Measurements from ENCODE around the gene CTSL.

The CTSL gene

DNA sequence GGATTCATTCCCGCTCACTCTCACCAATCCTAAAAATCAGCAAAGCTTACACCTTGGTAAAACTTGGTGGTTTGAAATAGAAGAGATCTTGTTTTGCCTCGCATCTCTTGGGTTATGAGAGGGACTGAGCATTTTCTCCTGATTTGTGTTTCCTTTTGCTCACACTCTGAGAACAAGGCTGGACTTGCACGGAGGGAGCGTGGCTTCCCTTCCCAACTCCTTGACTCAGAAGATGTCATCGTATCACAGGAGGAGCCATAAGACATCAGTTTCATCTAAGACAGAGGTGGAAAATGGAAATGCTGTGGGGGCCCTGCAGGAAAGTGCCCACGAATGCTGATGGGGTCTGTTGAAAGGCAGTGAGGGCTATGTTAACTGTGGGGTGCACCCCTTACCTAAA is 37.4 kb downstream of the CTSL start:
- Histone ChIP-seq H3K4me3 (IDR thresholded peaks at IDR 0.05; ENCODE audit: insufficient read depth, low read depth, low read length) (no peak overlapping the region), H3K4me2 (no peak overlapping the region), H3K9ac (no peak overlapping the region), H3K27me3 (ENCODE audit: insufficient read depth, low read depth) (no peaks in the 10 kb centered on the region), H3K79me2 (ENCODE audit: insufficient read depth, low read depth) (no peaks in the 10 kb centered on the region), H3K27ac (no peak overlapping the region), H3K36me3 (ENCODE audit: insufficient read depth) (no peaks in the 10 kb centered on the region), H3K4me1 (ENCODE audit: low read depth, poor library complexity, severe bottlenecking) (no peaks in the 10 kb centered on the region), H4K20me1 (ENCODE audit: insufficient read depth) (no peaks in the 10 kb centered on the region), H2AFZ (ENCODE audit: low read depth) (no peak overlapping the region)
- TF ChIP-seq, protein P1, sequence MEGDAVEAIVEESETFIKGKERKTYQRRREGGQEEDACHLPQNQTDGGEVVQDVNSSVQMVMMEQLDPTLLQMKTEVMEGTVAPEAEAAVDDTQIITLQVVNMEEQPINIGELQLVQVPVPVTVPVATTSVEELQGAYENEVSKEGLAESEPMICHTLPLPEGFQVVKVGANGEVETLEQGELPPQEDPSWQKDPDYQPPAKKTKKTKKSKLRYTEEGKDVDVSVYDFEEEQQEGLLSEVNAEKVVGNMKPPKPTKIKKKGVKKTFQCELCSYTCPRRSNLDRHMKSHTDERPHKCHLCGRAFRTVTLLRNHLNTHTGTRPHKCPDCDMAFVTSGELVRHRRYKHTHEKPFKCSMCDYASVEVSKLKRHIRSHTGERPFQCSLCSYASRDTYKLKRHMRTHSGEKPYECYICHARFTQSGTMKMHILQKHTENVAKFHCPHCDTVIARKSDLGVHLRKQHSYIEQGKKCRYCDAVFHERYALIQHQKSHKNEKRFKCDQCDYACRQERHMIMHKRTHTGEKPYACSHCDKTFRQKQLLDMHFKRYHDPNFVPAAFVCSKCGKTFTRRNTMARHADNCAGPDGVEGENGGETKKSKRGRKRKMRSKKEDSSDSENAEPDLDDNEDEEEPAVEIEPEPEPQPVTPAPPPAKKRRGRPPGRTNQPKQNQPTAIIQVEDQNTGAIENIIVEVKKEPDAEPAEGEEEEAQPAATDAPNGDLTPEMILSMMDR (conservative IDR thresholded peaks at IDR 0.05; ENCODE audit: low read depth, low read length) = no peak

DNA sequence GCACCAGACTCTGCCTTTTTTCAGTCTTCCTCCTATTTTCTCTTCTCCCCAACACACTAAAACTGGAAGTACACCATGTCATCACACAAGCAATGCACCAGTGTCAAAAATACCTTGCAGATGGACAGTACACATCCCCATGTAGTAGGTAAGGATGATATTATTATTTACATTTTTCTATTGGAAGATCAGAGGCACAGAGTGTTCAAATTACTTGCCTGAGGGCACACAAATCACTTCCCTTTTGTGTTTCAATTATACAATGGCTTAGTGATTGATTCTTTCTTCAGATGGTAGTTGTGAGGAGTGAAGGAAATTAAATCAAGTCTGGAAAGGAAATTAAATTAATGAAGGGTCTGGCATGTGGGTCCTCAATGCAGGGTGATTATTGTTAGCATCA is 39.6 kb downstream of the CTSL start:
- Histone ChIP-seq H3K27me3 (ENCODE audit: insufficient read depth, low read depth) (no peaks in the 10 kb centered on the region), H3K9ac (no peak overlapping the region), H3K36me3 (ENCODE audit: insufficient read depth) (no peaks in the 10 kb centered on the region), H4K20me1 (ENCODE audit: insufficient read depth) (no peaks in the 10 kb centered on the region), H3K4me3 (IDR thresholded peaks at IDR 0.05; ENCODE audit: insufficient read depth, low read depth, low read length) (no peak overlapping the region), H2AFZ (ENCODE audit: low read depth) (no peak overlapping the region), H3K27ac (no peak overlapping the region), H3K4me1 (ENCODE audit: low read depth, poor library complexity, severe bottlenecking) (no peaks in the 10 kb centered on the region), H3K79me2 (ENCODE audit: insufficient read depth, low read depth) (no peaks in the 10 kb centered on the region), H3K4me2 (no peak overlapping the region)
- TF ChIP-seq, protein P1 (conservative IDR thresholded peaks at IDR 0.05; ENCODE audit: low read depth, low read length) = no peak

GRCh38 chr9:87766697-87767096 is 40.8 kb downstream of the CTSL start:
- TF ChIP-seq, protein P1 (conservative IDR thresholded peaks at IDR 0.05; ENCODE audit: low read depth, low read length) = no peak
- Histone ChIP-seq H3K4me3 (IDR thresholded peaks at IDR 0.05; ENCODE audit: insufficient read depth, low read depth, low read length) (no peak overlapping the region), H3K36me3 (ENCODE audit: insufficient read depth) (no peaks in the 10 kb centered on the region), H3K4me2 (no peak overlapping the region), H3K27me3 (ENCODE audit: insufficient read depth, low read depth) (no peaks in the 10 kb centered on the region), H3K9ac (no peak overlapping the region), H3K4me1 (ENCODE audit: low read depth, poor library complexity, severe bottlenecking) (no peaks in the 10 kb centered on the region), H4K20me1 (ENCODE audit: insufficient read depth) (no peaks in the 10 kb centered on the region), H3K27ac (no peak overlapping the region), H3K79me2 (ENCODE audit: insufficient read depth, low read depth) (no peaks in the 10 kb centered on the region), H2AFZ (ENCODE audit: low read depth) (no peak overlapping the region)

DNA sequence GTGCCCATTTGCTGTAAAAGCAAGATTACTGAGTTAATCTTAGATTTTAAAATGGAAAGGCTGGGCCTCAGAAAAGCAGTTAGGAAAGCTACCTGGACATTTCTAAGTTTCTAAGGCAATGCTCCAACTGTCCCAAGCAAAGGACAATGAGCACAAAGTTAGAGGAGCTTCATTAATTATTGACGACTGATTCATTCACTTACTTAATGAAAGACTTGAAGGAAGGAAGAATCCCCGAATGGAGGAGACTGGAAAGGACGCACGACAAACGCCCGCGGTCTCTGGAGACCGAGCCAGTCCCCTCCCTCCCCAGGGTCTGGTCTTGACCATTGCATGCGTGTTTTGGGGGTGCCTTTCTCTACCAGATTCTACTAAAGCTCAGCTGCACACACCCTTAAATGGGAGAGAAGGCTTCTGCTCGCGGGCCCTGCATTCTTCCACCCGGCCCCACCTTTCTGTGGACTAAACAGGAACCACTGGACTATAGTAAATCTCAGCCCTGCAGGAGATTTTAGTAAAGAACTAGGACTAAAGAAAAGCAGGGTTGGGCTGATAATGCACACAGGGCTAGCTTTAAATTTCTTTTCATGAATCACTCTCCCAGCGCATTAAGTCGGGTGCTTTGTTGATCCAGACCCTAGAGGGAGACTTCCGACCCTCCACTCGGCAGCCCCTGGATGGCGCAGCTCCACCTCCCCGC is 44.8 kb downstream of the CTSL start:
- TF ChIP-seq, protein P1 (conservative IDR thresholded peaks at IDR 0.05; ENCODE audit: low read depth, low read length) = no peak
- Histone ChIP-seq H2AFZ (ENCODE audit: low read depth) (no peak overlapping the region), H3K36me3 (ENCODE audit: insufficient read depth) (no peaks in the 10 kb centered on the region), H3K4me2 (no peak overlapping the region), H4K20me1 (ENCODE audit: insufficient read depth) (no peaks in the 10 kb centered on the region), H3K9ac (no peak overlapping the region), H3K4me3 (IDR thresholded peaks at IDR 0.05; ENCODE audit: insufficient read depth, low read depth, low read length) (no peak overlapping the region), H3K4me1 (ENCODE audit: low read depth, poor library complexity, severe bottlenecking) (no peaks in the 10 kb centered on the region), H3K27me3 (ENCODE audit: insufficient read depth, low read depth) (no peaks in the 10 kb centered on the region), H3K79me2 (ENCODE audit: insufficient read depth, low read depth) (no peaks in the 10 kb centered on the region), H3K27ac (no peak overlapping the region)

Measured in KMS-11 (cell line).